Common myeloid progenitor, CD34-positive (primary cell): ENCODE results near the gene COP1.

Source experiments
- CTCF ChIA-PET: fragments of 350-600 bp; sonication (Branson Sonifier 250); formaldehyde crosslinking; loops from one replicate; lab custom pipeline; 2021; ENCODE audit warnings: antibody characterized with exemption; lab: Charles Lee
- POLR2A ChIA-PET: fragments of 350-600 bp; sonication (Branson Sonifier 250); formaldehyde crosslinking; loops from one replicate; lab custom pipeline; 2021; ENCODE audit warnings: antibody characterized with exemption; lab: Charles Lee
- DNase-seq, 3 donors: peaks; one replicate each; pipeline versions ENCODE4 v3.0.0 to v3.0.0-alpha.2; 2013
- H3K27ac ChIP-seq, 2 experiments: 1 replicate in 1 of 2; 2 replicates in 1 of 2; pipeline ENCODE4 v1.7.0; 2013; ENCODE audit warnings: inconsistent platforms in 2 of 2, low read length in 2 of 2, mild to moderate bottlenecking in 2 of 2, low read depth in 1 of 2, moderate library complexity in 1 of 2; ENCODE audit not compliant: severe bottlenecking in 2 of 2, insufficient read depth in 1 of 2, poor library complexity in 1 of 2
- H3K27me3 ChIP-seq, 5 experiments: replicated peaks in 2 of 5; 1 replicate in 3 of 5; 2 replicates in 2 of 5; pipeline versions ENCODE4 v1.6.1 to v1.7.0; 2013; ENCODE audit warnings: low read length in 4 of 5, mild to moderate bottlenecking in 2 of 5, moderate library complexity in 2 of 5, inconsistent platforms in 1 of 5; ENCODE audit not compliant: insufficient read depth in 5 of 5, control insufficient read depth in 4 of 5
- H3K36me3 ChIP-seq, 4 experiments: 1 replicate in 2 of 4; 2 replicates in 2 of 4; pipeline versions ENCODE4 v1.6.1 to v1.7.0; 2013; ENCODE audit warnings: low read length in 3 of 4, control low read depth in 1 of 4, mild to moderate bottlenecking in 1 of 4; ENCODE audit not compliant: control insufficient read depth in 4 of 4, insufficient read depth in 4 of 4
- H3K4me1 ChIP-seq, 4 experiments: 1 replicate in 3 of 4; 2 replicates in 1 of 4; pipeline versions ENCODE4 v1.6.1 to v1.7.1; 2013; ENCODE audit warnings: low read length in 3 of 4, mild to moderate bottlenecking in 3 of 4, control low read depth in 1 of 4, inconsistent platforms in 1 of 4, moderate library complexity in 1 of 4; ENCODE audit not compliant: control insufficient read depth in 4 of 4, insufficient read depth in 4 of 4; ENCODE audit errors: control extremely low read depth in 1 of 4
- H3K4me3 ChIP-seq, 7 experiments: 1 replicate in 4 of 7; 2 replicates in 3 of 7; pipeline versions ENCODE4 v1.5.1 to v1.7.0; 2013; ENCODE audit warnings: mild to moderate bottlenecking in 7 of 7, low read length in 6 of 7, moderate library complexity in 6 of 7, inconsistent platforms in 2 of 7, low read depth in 2 of 7, control low read depth in 1 of 7; ENCODE audit not compliant: insufficient read depth in 4 of 7, control insufficient read depth in 1 of 7; ENCODE audit errors: extremely low read depth in 1 of 7
- H3K9me3 ChIP-seq, 5 experiments: 1 replicate in 4 of 5; 2 replicates in 1 of 5; pipeline versions ENCODE4 v1.6.1 to v1.7.1; 2013; ENCODE audit warnings: low read length in 4 of 5, mild to moderate bottlenecking in 2 of 5, inconsistent platforms in 1 of 5, low read depth in 1 of 5, moderate library complexity in 1 of 5; ENCODE audit not compliant: control insufficient read depth in 4 of 5, insufficient read depth in 2 of 5; ENCODE audit errors: control extremely low read depth in 1 of 5
- WGBS: methylation state at CpG from one replicate; pipeline ENCODE4 v1.1.5; 2013; ENCODE audit not compliant: insufficient coverage; 5-methylcytosine and 5-hydroxymethylcytosine counted together

COP1 gene

GRCh38 chr1:176199707-176200106, 7.4 kb downstream of the COP1 start:
- Histone ChIP-seq H3K9me3 (peaks cover 0 to 4% (median 2%) of the 10 kb centered on the region in 5 experiments), H3K27me3 (no peaks in the 10 kb centered on the region), H3K36me3 (peaks cover 0 to 11% (median 2%) of the 10 kb centered on the region in 4 experiments), H3K27ac (no peak overlapping the region), H3K4me3 (no peak overlapping the region), H3K4me1 (peaks cover 3 to 12% (median 9%) of the 10 kb centered on the region in 4 experiments)
- no CpG with 5 or more reads among the region's 1 CpG for WGBS
- ChIA-PET CTCF (no interaction called here), POLR2A (no interaction called here)
- no peak for DNase-seq

- POLR2A ChIA-PET, result no interaction called here
- no peak overlapping the region for H3K27ac ChIP-seq
- no peak overlapping the region for H3K4me3 ChIP-seq
- peak in 1 of 3 donors; percentile 24 for DNase-seq
- CTCF ChIA-PET, result no interaction called here
- no CpG with 5 or more reads among the region's 2 CpGs for WGBS
- H3K9me3 ChIP-seq, result peaks cover 0 to 4% (median 2%) of the 10 kb centered on the region in 5 experiments
- peaks cover 0 to 8% (median 2%) of the 10 kb centered on the region in 4 experiments for H3K36me3 ChIP-seq
- no peaks in the 10 kb centered on the region for H3K4me1 ChIP-seq
- no peaks in the 10 kb centered on the region for H3K27me3 ChIP-seq
Measured at GRCh38 chr1:176198413-176198812, 8.7 kb downstream of the COP1 start.

DNA sequence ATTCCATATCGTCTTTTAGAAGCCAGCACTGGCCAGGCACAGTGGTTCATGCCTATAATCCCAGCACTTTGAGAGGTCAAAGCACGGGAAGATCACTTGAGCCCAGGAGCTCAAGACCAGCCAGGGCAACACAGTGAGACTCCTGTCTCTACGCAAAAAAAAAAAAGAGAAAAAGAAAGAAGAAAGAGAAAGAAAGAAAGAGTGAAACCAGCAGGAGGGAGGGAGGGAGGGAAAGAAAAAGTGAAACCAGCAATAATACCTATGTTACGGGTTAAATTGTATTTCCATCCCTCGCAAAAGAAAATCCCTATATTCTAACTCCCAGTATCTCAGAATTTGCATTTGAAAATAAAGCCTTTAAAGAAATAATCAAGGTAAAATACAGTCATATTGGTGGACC, 10.4 kb downstream of the COP1 start:
- no peaks in the 10 kb centered on the region for H3K27me3 ChIP-seq
- ChIA-PET CTCF (interaction anchor here (0.6 to 1.5 kb wide), 3 partner anchors 9 to 20 kb away, joined by 3 to 4 read pairs (median 4); no protein-coding TSS in a partner anchor), POLR2A (no interaction called here)
- DNase-seq, result no peak
- H3K4me1 ChIP-seq, result no peaks in the 10 kb centered on the region
- 100% methylated on average over 2 of the region's 5 CpGs for WGBS
- peaks cover 0 to 4% (median 2%) of the 10 kb centered on the region in 5 experiments for H3K9me3 ChIP-seq
- H3K36me3 ChIP-seq, result peaks cover 0 to 8% (median 2%) of the 10 kb centered on the region in 4 experiments
- no peak overlapping the region for H3K27ac ChIP-seq
- no peak overlapping the region for H3K4me3 ChIP-seq

GRCh38 chr1:176195547-176195946, 11.5 kb downstream of the COP1 start:
- DNase-seq, result no peak
- H3K27me3 ChIP-seq, result no peaks in the 10 kb centered on the region
- peaks cover 0 to 3% (median 0%) of the 10 kb centered on the region in 4 experiments for H3K4me1 ChIP-seq
- CTCF ChIA-PET, result interaction anchor here (1.0 to 1.5 kb wide), 2 partner anchors 9 to 10 kb away, joined by 4 read pairs; no protein-coding TSS in a partner anchor
- no peak overlapping the region for H3K27ac ChIP-seq
- H3K4me3 ChIP-seq, result no peak overlapping the region
- 100% methylated on average over 4 of the region's 7 CpGs for WGBS
- POLR2A ChIA-PET, result no interaction called here
- peaks cover 0 to 8% (median 2%) of the 10 kb centered on the region in 4 experiments for H3K36me3 ChIP-seq
- peaks cover 0 to 4% (median 2%) of the 10 kb centered on the region in 5 experiments for H3K9me3 ChIP-seq

DNA sequence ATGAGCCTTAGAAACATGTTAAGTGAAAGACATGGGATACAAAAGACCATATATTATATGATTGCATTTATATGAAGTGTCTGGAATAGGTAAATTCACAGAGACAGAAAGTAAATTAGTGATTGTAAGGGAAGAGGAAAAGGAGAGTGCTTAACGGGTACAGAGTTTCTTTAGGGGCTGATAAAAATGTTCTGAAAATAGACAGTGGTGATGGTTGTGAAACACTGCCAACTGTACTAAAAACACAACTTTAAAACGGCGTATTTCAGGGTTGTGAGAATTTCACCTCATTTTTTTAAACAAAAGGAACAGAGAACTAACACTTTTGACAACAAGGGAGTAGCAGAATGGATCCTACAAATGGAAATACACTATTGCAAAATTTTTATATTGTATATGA, 13.4 kb downstream of the COP1 start:
- WGBS, result 50% methylated on average over 1 of the region's 3 CpGs
- peaks cover 0 to 4% (median 0%) of the 10 kb centered on the region in 4 experiments for H3K36me3 ChIP-seq
- no peak overlapping the region for H3K27ac ChIP-seq
- DNase-seq, result no peak
- H3K4me3 ChIP-seq, result no peak overlapping the region
- ChIA-PET CTCF (no interaction called here), POLR2A (no interaction called here)
- peaks cover 0 to 3% (median 0%) of the 10 kb centered on the region in 4 experiments for H3K4me1 ChIP-seq
- H3K9me3 ChIP-seq, result peaks cover 0 to 8% (median 2%) of the 10 kb centered on the region in 5 experiments
- H3K27me3 ChIP-seq, result no peaks in the 10 kb centered on the region

GRCh38 chr1:176193023-176193422, 14.1 kb downstream of the COP1 start:
- CTCF ChIA-PET, result interaction anchor here (1.0 kb wide), 1 partner anchor 13 kb away, joined by 3 read pairs; no protein-coding TSS in a partner anchor

GRCh38 chr1:176188604-176189003, 18.5 kb downstream of the COP1 start:
- ChIA-PET POLR2A (no interaction called here), CTCF (no interaction called here)
- WGBS, result 100% methylated on average over 1 of the region's 2 CpGs
- H3K4me3 ChIP-seq, result no peak overlapping the region
- peaks cover 0 to 6% (median 0%) of the 10 kb centered on the region in 5 experiments for H3K9me3 ChIP-seq
- peaks cover 0 to 3% (median 2%) of the 10 kb centered on the region in 4 experiments for H3K4me1 ChIP-seq
- H3K27me3 ChIP-seq, result no peaks in the 10 kb centered on the region
- no peak for DNase-seq
- H3K27ac ChIP-seq, result no peak overlapping the region
- peaks cover 0 to 2% (median 0%) of the 10 kb centered on the region in 4 experiments for H3K36me3 ChIP-seq

More at GRCh38 chr1:176193023-176193422, 14.1 kb downstream of the COP1 start:
- no CpG with 5 or more reads among the region's 1 CpG for WGBS
- Histone ChIP-seq H3K4me3 (no peak overlapping the region), H3K27me3 (no peaks in the 10 kb centered on the region), H3K27ac (no peak overlapping the region), H3K9me3 (peaks cover 0 to 9% (median 2%) of the 10 kb centered on the region in 5 experiments), H3K36me3 (peaks cover 0 to 4% (median 0%) of the 10 kb centered on the region in 4 experiments), H3K4me1 (peaks cover 0 to 3% (median 0%) of the 10 kb centered on the region in 4 experiments)
- POLR2A ChIA-PET, result interaction anchor here (1.2 kb wide), 1 partner anchor 9 kb away, joined by 3 read pairs; no protein-coding TSS in a partner anchor
- no peak for DNase-seq
